Activated CD4-positive, alpha-beta T cell treated with anti-CD3 and anti-CD28 coated beads, Interleukin-10, Interleukin-2, amounts not matched to agents 100 ng/mL and 50 ng/mL, durations not matched to agents 16 hours and 8 hours (primary cell): Measurements from ENCODE around the gene GLIPR1L2.
"Not testable (repeated sequence)": the region's sequence is repeated elsewhere in the genome, so short reads cannot be mapped to it uniquely, and the experiment has no call there.

Source experiments
- DNase-seq: peaks from one replicate; pipeline ENCODE4 v3.0.0-alpha.2; 2020

The GLIPR1L2 gene

GRCh38 chr12:75438059-75438754 lies 47.3 kb downstream of the GLIPR1L2 start:
- no peak for DNase-seq

- DNase-seq = no peak
These were observed 48.2 kb downstream of the GLIPR1L2 start for GRCh38 chr12:75439048-75439447.

GRCh38 chr12:75439930-75440329 lies 49.0 kb downstream of the GLIPR1L2 start:
- no peak for DNase-seq

- not testable (repeated sequence) for DNase-seq
These were observed 51.0 kb downstream of the GLIPR1L2 start for GRCh38 chr12:75441687-75442449.

- not testable (repeated sequence) for DNase-seq
These were observed 51.6 kb downstream of the GLIPR1L2 start for GRCh38 chr12:75442454-75442853.

- no peak for DNase-seq
These were observed 52.8 kb downstream of the GLIPR1L2 start for GRCh38 chr12:75443709-75444108.

GRCh38 chr12:75444429-75445136 lies 53.7 kb downstream of the GLIPR1L2 start:
- no peak for DNase-seq

- DNase-seq = not testable (repeated sequence)
These were observed 54.2 kb downstream of the GLIPR1L2 start for GRCh38 chr12:75445137-75445507.

GRCh38 chr12:75446857-75447256 lies 56.0 kb downstream of the GLIPR1L2 start:
- no peak for DNase-seq

- no peak for DNase-seq
These were observed 57.0 kb downstream of the GLIPR1L2 start for GRCh38 chr12:75447691-75448393.

GRCh38 chr12:75452675-75453330 lies 61.9 kb downstream of the GLIPR1L2 start:
- DNase-seq = no peak

- no peak for DNase-seq
These were observed 65.0 kb downstream of the GLIPR1L2 start for GRCh38 chr12:75455839-75456238.

GRCh38 chr12:75457191-75457590 lies 66.3 kb downstream of the GLIPR1L2 start:
- peak; percentile 17 for DNase-seq

GRCh38 chr12:75457866-75458265 lies 67.0 kb downstream of the GLIPR1L2 start:
- DNase-seq = not testable (repeated sequence)

GRCh38 chr12:75459755-75460154 lies 68.9 kb downstream of the GLIPR1L2 start:
- DNase-seq = no peak

GRCh38 chr12:75460204-75460603 lies 69.3 kb downstream of the GLIPR1L2 start:
- no peak for DNase-seq

GRCh38 chr12:75471902-75472890 lies 81.3 kb downstream of the GLIPR1L2 start:
- no peak for DNase-seq

- no peak for DNase-seq
These were observed 83.2 kb downstream of the GLIPR1L2 start for GRCh38 chr12:75474116-75474515.

GRCh38 chr12:75476071-75476470 lies 85.2 kb downstream of the GLIPR1L2 start:
- DNase-seq = peak; percentile 24

- peak; percentile 43 for DNase-seq
These were observed 86.2 kb downstream of the GLIPR1L2 start for GRCh38 chr12:75477137-75477536.

- DNase-seq = peak; percentile 86
These were observed 87.4 kb downstream of the GLIPR1L2 start for GRCh38 chr12:75478116-75478794.
